Neural progenitor cell (in vitro differentiated cells): Measurements from ENCODE around the gene GULP1.

ENCODE experiments used
- CTCF ChIP-seq: fragments of 200-600 bp; sonication (generic); IDR thresholded peaks from 2 replicates; pipeline ENCODE4 v1.5.1; 2017; ENCODE audit warnings: antibody characterized with exemption, mild to moderate bottlenecking
- EZH2 ChIP-seq: fragments of 200-600 bp; sonication (generic); IDR thresholded peaks from 2 replicates; pipeline ENCODE4 v1.6.1; 2017; ENCODE audit warnings: antibody characterized with exemption, mild to moderate bottlenecking, moderate library complexity
- EZH2phosphoT487 ChIP-seq: fragments of 200-600 bp; sonication (generic); IDR thresholded peaks from 2 replicates; pipeline ENCODE4 v1.6.1; 2017; ENCODE audit warnings: antibody characterized with exemption

- TF ChIP-seq CTCF (no peak), EZH2phosphoT487 (no peak), EZH2 (no peak)
Observed at GRCh38 chr2:188379748-188380147, 88.1 kb downstream of the GULP1 start.
